Loucy (cell line): ENCODE results near the gene SMARCAD1.

Source experiments
- CTCF ChIP-seq: fragments of 200-600 bp; sonication (generic); conservative IDR thresholded peaks from 2 replicates; pipeline ENCODE4 v1.5.1; 2014; ENCODE audit warnings: mild to moderate bottlenecking, antibody characterized with exemption, low read length
- EZH2phosphoT487 ChIP-seq: fragments of 200-600 bp; IDR thresholded peaks from 2 replicates; pipeline ENCODE4 v1.6.1; 2018; ENCODE audit warnings: antibody characterized with exemption, mild to moderate bottlenecking, moderate library complexity, borderline replicate concordance

GRCh38 chr4:94339779-94340178 lies 132.1 kb downstream of the SMARCAD1 start:
- TF ChIP-seq CTCF, result no peak
- no peak for TF ChIP-seq EZH2phosphoT487
